Fibroblast of peridontal ligament (primary cell): Measurements from ENCODE around the gene ACSF3.

Experiments used
- DNase-seq: peaks from one replicate; pipeline ENCODE4 v3.0.0-alpha.2; 2010; ENCODE audit errors: extremely low read depth

ACSF3 gene

GRCh38 chr16:89131783-89132182 lies 38.1 kb downstream of the ACSF3 start:
- no peak for DNase-seq

DNA sequence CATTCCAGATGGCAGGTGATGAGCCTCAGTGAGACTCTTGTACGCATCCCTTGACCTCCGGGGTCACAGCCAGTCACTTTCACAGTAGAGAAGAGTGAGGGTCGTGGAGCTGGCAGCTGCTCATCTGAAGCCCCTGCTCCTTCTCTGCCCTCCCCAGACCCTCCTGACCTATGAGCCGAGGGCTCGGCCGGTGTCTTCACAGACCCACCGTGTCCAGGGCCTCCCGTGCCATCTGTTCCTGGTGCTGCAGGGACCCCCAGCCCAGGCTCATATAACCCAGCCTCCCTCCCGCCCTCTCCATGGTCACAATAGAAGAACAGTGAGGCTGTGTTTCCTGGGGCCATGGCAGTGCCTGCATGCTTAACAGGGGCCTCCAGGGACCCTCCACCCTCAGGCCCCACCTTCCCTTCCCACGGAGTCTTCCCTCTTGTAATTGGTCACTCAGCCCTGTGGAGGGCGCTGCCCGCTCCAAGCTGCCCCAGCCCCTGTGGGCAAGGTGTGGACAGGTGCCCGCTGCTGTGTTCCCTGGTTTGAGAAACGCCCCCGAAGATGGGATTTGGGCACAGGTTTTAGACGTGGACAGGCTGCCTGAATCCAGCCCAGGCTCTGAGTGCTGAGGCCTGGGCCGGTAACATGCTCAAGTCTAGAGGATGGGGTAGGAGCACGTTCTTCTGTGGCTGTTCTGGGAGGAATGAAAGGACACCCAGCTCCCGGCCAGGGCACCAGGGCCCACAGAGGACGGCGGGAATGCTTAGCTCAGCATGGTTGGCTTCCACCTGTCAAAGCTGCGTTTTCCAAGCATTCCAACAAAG lies 38.7 kb downstream of the ACSF3 start:
- DNase-seq, result no peak

DNA sequence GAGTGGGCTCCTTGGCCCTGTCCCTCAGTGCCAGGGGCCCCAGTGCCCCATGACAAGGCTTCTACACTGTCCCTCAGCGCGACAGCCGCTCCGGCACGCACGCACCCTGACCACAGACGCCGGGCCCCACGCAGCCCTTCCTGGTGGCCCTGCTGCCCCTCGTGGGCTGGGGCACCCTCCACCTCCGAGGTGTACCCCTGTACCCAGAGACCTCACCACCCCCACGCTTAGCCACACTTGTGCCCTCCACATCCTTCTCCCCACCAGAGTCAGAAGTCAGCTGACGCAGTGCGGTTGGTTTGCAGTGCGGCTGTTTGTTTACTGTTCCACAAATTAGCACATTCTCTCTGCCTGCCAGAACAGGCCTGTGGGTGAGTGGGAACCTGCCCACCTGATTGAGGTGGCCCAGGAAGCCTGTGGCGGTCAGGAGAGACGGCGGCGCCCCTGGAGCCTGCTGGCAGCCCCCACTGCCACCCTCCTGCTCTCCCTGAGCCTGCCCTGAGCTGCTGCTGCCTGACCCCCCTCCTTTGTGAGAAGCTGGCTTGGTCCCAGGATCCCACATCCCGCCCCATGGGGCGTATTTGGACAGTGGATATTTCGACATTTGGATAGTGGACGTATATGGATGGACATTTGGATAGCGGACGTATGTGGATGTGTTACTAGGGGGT lies 39.9 kb downstream of the ACSF3 start:
- no peak for DNase-seq

- no peak for DNase-seq
Measured at GRCh38 chr16:89134269-89134668, 40.6 kb downstream of the ACSF3 start.

- no peak for DNase-seq
Measured at GRCh38 chr16:89135166-89135565, 41.5 kb downstream of the ACSF3 start.

GRCh38 chr16:89135971-89136765 lies 42.5 kb downstream of the ACSF3 start:
- no peak for DNase-seq

DNA sequence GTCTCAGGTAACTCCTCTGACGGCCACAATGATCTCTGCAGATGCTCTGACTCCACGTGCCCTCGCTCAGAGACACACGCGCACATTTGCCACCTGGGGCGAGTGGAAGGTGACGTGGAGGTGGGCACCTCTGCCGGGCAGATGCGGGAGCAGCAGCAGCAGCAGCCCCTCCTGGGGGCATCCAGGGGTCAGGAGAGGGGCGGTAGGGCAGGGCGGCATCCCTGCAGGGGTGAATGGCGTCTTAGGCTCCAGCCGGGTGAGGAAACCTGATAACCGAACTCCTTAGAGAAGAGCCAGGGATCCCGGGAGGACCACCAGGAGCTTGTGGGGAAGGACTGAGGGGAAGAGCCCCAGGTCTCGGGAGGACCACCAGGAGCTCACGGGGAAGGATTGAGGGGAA lies 43.3 kb downstream of the ACSF3 start:
- no peak for DNase-seq

DNA sequence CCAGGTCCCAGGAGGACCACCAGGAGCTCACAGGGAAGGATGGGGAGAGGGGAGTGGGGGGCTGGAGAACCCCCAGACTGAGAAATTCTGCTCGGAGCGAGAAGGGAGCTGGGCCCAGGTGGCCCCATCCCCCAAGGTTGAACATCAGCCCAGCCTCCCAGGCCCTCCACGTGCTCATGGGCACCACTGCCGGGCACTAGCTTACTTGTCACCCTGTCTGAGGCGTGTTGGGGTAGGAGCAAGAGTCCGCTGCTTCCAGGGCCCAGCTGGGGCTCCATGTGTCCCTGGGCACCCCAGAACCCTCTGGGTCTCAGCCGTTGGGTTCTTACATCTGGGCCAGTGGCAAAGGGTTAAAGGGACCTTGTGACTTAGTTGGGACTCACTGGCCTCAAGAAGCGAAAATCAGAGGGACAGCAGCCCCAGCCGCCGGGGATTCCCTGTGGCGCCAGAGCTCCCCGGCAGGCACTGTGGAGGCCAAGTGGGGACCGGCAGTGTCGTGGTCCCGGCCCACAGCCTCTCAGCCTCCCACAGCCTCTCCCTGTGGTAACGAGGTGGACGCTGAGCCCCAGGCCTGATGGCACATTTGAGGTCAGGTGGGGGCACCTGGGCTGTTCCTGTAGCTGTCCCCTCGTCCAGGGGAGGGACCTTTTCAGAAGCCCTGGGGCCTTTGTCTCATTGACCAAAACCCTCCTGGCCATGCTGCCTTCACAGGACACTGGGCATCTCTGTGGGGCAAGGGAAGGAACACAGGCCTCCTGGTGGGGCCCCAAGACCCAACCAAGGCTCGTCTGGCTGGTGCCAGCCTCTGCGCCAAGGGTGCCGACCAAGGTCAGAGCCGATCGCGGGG lies 44.2 kb downstream of the ACSF3 start:
- no peak for DNase-seq

DNA sequence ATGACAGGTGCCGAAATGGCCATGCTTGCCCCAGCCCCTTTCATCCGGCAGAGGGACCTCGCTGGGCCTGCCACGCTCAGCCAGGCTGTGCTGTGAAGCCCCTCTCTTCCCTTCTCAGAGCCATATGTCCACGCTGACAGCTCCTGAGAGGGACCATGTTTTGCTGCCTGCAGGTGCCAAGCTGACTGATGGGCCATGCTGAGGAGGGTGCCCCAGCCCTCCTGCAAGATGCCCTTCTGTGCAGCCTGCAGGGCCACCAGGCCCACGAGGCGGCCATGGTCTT lies 44.8 kb downstream of the ACSF3 start:
- no peak for DNase-seq

DNA sequence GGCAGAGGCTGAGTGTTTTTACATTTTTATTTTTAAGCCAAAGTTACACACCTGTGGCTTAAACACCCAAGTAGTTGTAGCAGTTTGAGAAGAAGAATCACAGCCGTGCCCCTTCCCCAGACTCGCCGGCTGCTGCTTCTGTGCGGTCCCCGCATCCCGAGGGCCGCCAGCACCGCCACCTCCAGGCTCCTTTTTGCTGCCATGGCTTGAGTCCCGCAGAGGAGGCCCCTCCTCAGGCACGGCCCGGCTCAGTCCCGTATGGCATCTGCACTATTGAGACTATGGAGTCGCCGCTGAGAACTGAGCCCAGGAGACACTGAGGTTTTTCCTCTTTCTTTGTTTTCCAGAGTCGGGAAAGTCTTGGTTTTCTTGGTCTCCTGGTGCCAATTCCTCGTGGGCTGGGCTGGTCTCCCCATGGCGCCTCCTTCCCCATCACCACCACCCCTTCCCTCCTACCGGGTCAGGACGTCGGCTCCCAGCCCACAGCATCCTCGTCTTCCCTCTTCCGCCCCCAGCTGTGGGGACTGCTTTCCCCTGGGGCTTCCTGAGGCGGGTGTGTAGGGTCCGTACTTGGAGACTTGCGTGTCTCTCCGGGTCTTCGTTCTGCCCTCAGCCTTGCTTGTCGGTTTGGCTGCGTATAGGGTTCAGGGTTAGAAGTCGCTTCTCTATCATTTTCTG lies 45.3 kb downstream of the ACSF3 start:
- no peak for DNase-seq

DNA sequence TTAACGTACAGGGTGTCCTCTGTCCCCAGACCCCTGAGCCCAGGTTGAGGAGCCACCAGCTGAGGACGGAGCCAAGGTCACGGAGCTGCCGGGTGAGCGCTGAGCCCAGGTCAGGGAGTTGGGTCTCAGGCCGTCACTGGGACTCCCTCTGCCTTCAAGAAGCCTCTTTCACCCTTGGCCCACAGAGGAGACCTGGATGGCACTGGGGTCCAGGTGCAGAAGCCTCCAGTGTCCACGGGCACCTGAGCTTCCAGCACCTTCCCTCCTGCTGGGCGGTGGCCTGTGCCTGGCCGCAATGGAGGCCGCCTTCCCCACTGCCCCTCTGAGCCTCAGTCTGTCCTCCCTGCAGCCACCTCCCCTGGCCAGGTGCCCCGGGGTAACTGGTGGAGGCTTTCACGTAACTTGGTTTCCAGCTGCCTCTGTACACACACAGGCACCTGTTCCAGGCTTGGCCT lies 46.3 kb downstream of the ACSF3 start:
- DNase-seq, result no peak

DNA sequence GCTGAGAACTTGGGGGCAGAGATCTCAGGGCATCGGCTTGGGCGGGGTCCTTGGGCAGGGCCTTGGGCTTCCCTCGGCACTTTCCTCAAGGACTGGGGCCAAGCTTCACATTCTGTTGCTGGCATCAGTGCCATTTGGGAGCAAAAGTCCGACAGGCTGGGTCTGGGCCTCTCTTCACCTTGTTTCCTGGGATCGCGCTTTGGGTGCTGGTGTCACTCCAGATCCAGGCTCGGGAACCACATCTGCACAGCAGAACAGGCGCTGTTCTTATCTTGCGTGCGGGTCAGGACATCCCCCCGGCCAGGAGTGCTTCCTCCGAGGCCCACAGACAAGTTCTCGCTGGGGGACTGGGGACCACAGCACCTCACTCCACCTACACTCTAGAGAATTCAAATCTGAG lies 46.7 kb downstream of the ACSF3 start:
- DNase-seq, result no peak

DNA sequence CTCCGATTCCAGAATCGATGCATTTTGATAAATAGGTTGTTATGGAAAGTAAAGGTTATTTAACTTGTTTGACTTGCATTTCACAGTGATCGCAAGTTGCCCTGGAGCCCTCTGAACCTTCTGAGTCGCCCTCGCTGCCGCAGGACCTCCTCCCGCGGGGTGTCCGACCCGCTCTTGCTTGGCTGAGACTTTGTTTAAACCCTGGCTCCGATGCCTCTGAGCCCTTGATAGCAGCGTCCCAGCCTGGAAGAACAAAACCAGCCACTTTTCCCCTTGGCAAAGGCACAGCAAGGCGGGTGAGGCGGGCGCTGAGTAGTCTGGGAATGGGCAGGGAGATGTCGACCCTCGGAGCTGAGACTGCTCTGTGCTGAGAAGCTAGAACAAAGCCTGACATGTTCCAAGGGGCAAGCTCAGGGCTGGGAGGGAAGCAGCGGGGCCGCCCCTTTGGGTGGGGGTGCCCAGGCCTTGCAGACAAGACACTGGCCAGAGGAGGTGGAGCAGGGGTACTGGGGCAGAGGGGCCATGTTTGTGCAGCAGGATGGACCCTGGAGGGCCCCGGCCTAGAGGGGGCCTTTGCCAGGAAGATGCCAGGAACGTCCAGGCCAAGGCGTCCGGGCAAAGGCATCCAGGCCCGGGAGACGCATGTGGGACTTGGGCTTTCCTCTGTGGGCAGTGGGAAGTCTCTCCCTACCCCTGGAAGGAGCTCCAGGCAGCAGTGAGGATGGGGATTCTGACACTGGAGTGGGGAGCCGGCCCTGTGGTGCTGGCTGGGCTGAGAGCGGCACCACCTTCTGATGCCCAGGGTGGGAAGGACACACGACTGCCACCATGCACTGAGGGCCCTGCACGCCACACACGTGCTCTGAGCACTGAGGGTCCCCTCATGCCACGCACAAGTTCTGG lies 47.6 kb downstream of the ACSF3 start:
- DNase-seq, result no peak

- no peak for DNase-seq
Measured at GRCh38 chr16:89141884-89142267, 48.2 kb downstream of the ACSF3 start.

GRCh38 chr16:89142474-89143195 lies 49.0 kb downstream of the ACSF3 start:
- DNase-seq, result peak; percentile 13

DNA sequence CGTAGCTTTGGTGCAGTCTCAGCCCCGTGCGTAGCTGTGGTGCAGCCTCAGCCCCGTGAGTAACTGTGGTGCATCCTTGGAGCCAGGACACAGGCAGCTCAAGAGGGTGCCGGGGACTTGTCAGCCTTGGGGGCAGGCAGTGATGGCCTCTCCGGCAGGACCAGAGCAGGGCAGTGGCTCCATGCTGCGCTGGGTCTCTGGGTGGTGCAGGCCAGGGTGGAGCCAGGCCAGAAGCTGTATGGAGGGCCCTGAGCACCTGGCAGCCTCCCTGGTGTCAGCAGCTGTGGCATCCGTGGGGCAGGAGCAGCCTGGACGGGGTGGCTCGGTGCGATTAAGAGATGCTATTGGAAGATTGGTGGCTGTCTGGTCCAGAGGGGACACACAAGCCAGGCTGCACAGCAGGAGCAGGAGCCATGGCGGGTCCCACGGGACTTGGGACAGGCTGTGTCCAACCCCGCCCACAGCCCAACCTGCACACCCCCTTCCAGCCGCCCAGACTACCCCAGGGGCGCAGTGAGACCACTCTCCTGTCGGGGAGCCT lies 49.6 kb downstream of the ACSF3 start:
- no peak for DNase-seq

DNA sequence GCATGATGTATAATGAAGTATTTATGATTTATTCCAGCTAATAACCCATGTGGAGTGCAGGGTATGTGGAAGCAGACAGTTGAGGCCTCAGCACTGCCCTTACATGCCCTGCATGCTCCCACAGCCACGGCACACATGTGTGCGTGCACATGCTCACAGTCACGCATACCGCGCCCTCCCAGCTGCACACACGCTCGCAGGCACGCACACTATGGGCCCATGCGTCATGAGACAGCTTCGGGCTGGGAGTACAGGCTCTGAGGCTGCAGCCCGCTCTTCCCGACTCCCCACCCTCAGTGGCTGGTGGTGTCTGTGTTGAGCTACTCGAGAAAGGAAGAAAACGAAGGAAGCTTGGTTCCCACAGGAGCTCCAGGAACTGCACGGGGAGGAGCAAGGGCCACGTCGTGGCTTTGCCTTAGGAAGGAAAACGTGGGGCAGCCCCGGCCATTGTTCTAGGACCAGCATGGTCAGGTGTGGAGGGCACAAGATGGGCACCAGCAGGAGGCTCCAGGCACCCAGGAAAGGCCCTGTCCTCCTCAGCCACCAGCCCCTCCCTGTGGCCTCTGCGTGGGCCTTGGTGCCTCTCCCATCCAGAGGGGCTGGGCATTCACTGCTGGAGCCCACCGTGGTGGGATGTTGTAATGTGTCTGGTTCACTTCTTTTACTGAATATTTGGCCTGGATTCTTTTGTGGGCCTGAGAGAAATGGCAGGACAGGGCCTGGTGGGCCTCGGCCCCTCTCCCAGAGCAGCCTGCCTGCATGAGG lies 50.4 kb downstream of the ACSF3 start:
- no peak for DNase-seq

GRCh38 chr16:89144681-89145080 lies 51.0 kb downstream of the ACSF3 start:
- no peak for DNase-seq
